ENCODE data around the gene RLBP1.

- TF ChIP-seq ZNF274 (IDR thresholded peaks at IDR 0.05; ENCODE audit: low read depth, low read length) (no peak), YY1 (IDR thresholded peaks at IDR 0.05; ENCODE audit: insufficient read depth, insufficient read length) (no peak)
Observed at GRCh38 chr15:89201465-89202005, 19.8 kb downstream of the RLBP1 start.

Data from NT2/D1 (cell line).